T-cell (primary cell): ENCODE results near the gene IFNA14. TPM values are rescaled to one million over a fixed set of nuclear protein-coding genes. Genes with fewer than 3 reads are reported as not detected.
"Not testable (repeated sequence)": the region's sequence is repeated elsewhere in the genome, so short reads cannot be mapped to it uniquely, and the experiment has no call there.

Source experiments
- ATAC-seq, 4 experiments: fragments of 200-7000 bp in 3 of 4; fragments of 150-1000 bp in 1 of 4; cut with Tn5 transposase; replicated peaks in 1 of 4; 1 replicate in 3 of 4; 2 replicates in 1 of 4; pipeline ENCODE4 v1.10.0; 2021; ENCODE audit warnings: moderate library complexity in 3 of 4, mild to moderate bottlenecking in 2 of 4, moderate number of reproducible peaks in 1 of 4
- CTCF ChIA-PET, 2 donors: fragments of 300-600 bp; sonication (Branson Sonifier 250); formaldehyde crosslinking; loops; one replicate each; lab custom pipeline; 2022; ENCODE audit warnings: antibody characterized with exemption in 2 of 2; lab: Charles Lee
- POLR2A ChIA-PET, 2 donors: fragments of 300-600 bp; sonication (Branson Sonifier 250); formaldehyde crosslinking; loops; one replicate each; lab custom pipeline; 2022; ENCODE audit warnings: antibody characterized with exemption in 2 of 2; lab: Charles Lee
- DNase-seq, 35 experiments: peaks; one replicate each; pipeline versions ENCODE4 v3.0.0 to v3.0.0-alpha.2; 2013 to 2023
- H3K27ac ChIP-seq: one replicate; pipeline ENCODE4 v1.5.1; 2013; ENCODE audit warnings: low read length
- H3K27me3 ChIP-seq, 2 experiments: replicated peaks in 1 of 2; 1 replicate in 1 of 2; 2 replicates in 1 of 2; pipeline versions ENCODE4 v1.6.1 to v1.7.0; 2013; ENCODE audit warnings: low read length in 1 of 2, mixed read lengths in 1 of 2; ENCODE audit not compliant: control insufficient read depth in 2 of 2, insufficient read depth in 2 of 2; ENCODE audit errors: extremely low read depth in 1 of 2
- H3K36me3 ChIP-seq, 2 donors: 1 replicate in 1 of 2; 2 replicates in 1 of 2; pipeline versions ENCODE4 v1.6.1 to v1.7.0; 2013; ENCODE audit warnings: low read length in 1 of 2; ENCODE audit not compliant: control insufficient read depth in 2 of 2, insufficient read depth in 1 of 2; ENCODE audit errors: extremely low read depth in 1 of 2
- H3K4me1 ChIP-seq, 2 experiments: 1 replicate in 1 of 2; 2 replicates in 1 of 2; pipeline versions ENCODE4 v1.6.1 to v1.7.0; 2013; ENCODE audit warnings: low read length in 2 of 2, mixed read lengths in 1 of 2; ENCODE audit not compliant: insufficient read depth in 2 of 2, control insufficient read depth in 1 of 2; ENCODE audit errors: extremely low read depth in 1 of 2
- H3K4me3 ChIP-seq, 2 donors: 1 replicate in 1 of 2; 2 replicates in 1 of 2; pipeline versions ENCODE4 v1.5.1 to v1.7.0; 2013; ENCODE audit warnings: mild to moderate bottlenecking in 2 of 2, low read length in 1 of 2, moderate library complexity in 1 of 2; ENCODE audit not compliant: control insufficient read depth in 1 of 2; ENCODE audit errors: extremely low read depth in 1 of 2
- H3K9me3 ChIP-seq: 2 replicates; pipeline ENCODE4 v1.7.0; 2013
- H3K27ac Mint-ChIP-seq, 2 donors: one replicate each; pipeline ENCODE4 v1.8.0; 2020 to 2021; ENCODE audit warnings: mild to moderate bottlenecking in 2 of 2, mixed read lengths in 2 of 2
- H3K27me3 Mint-ChIP-seq, 2 donors: one replicate each; pipeline ENCODE4 v1.8.0; 2021 to 2022; ENCODE audit warnings: mixed read lengths in 2 of 2
- H3K36me3 Mint-ChIP-seq: one replicate; pipeline ENCODE4 v1.8.0; 2021; ENCODE audit warnings: mixed read lengths
- H3K4me1 Mint-ChIP-seq, 3 donors: one replicate each; pipeline ENCODE4 v1.8.0; 2020 to 2022; ENCODE audit warnings: mixed read lengths in 3 of 3, mild to moderate bottlenecking in 1 of 3
- H3K4me3 Mint-ChIP-seq, 3 donors: one replicate each; pipeline ENCODE4 v1.8.0; 2020 to 2022; ENCODE audit warnings: mild to moderate bottlenecking in 3 of 3, mixed read lengths in 3 of 3, moderate library complexity in 3 of 3
- H3K9me3 Mint-ChIP-seq, 3 donors: one replicate each; pipeline ENCODE4 v1.8.0; 2020 to 2022; ENCODE audit warnings: mixed read lengths in 3 of 3
- WGBS: methylation state at CpG from one replicate; pipeline ENCODE4 v1.1.5; 2013; ENCODE audit warnings: missing lambda C conversion rate; ENCODE audit not compliant: insufficient coverage; 5-methylcytosine and 5-hydroxymethylcytosine counted together
- total RNA-seq, 35 experiments: library from RNA in 6 of 35; stranded (reverse) in 6 of 35; fragments of 120-200 nt in 1 of 35; gene quantifications; one replicate each; pipeline versions ENCODE4 v1.2.1 to v1.2.4 and lab custom pipeline; 2013 to 2026

Gene IFNA14
- total RNA-seq, 5 donors from 2014 or later (not counting 1 experiment from before 2014, with no cell fraction given), result not detected

- no peaks in the 10 kb centered on the region for H3K36me3 ChIP-seq
- 97% methylated on average over 7 of the region's 7 CpGs for WGBS
- peaks cover 0 to 4% of the 10 kb centered on the region in 2 experiments for H3K27me3 ChIP-seq
- peaks cover 4% of the 10 kb centered on the region for H3K36me3 Mint-ChIP-seq
- no peaks in the 10 kb centered on the region for H3K4me1 ChIP-seq
- H3K27ac Mint-ChIP-seq, result no peak overlapping the region
- no peaks in the 10 kb centered on the region for H3K9me3 ChIP-seq
- ATAC-seq (no peak), DNase-seq (no peak)
- H3K4me3 Mint-ChIP-seq, result no peak overlapping the region
- H3K4me1 Mint-ChIP-seq, result peaks cover 4% of the 10 kb centered on the region in 3 donors
- H3K9me3 Mint-ChIP-seq, result no peaks in the 10 kb centered on the region
- H3K4me3 ChIP-seq, result no peak overlapping the region
- H3K27ac ChIP-seq, result no peak overlapping the region
- ChIA-PET CTCF (interaction anchor here in 1 of 2 donors (0.5 kb wide), 1 partner anchor 44 kb away, joined by 3 read pairs; no protein-coding TSS in a partner anchor), POLR2A (no interaction called here)
- peaks cover 8 to 16% of the 10 kb centered on the region in 2 donors for H3K27me3 Mint-ChIP-seq
Observed at GRCh38 chr9:21210311-21210710, 29.5 kb downstream of the IFNA14 start.

DNA sequence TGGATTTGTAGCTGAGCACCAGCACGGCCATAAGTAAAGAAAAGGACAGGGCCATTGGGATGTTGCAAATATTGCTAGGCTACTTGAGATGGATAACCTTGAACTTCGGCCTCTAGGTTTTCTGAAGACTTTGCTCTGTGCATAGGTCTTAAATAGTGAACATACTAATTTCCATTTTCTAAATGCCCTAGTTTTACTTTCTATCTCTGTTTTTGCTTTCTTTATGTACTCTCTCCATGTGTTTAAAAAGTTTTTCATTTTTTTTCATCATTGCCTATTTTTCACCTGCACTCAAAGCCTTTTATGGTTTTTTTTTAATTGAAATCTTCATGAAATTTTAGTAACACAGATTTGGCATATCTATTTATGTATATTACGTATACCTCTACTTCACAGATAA is 32.8 kb downstream of the IFNA14 start, which contains the start of gene IFNA10:
TSS of gene IFNA10 (minus strand) at position 101 of the 400 bp plus-strand sequence. CDS start at position 55, 46 bp downstream.
- CTCF ChIA-PET, H3K27me3 ChIP-seq, H3K9me3 Mint-ChIP-seq, DNase-seq, H3K4me3 Mint-ChIP-seq, H3K36me3 ChIP-seq, H3K4me3 ChIP-seq, H3K27ac Mint-ChIP-seq, H3K27ac ChIP-seq, POLR2A ChIA-PET, ATAC-seq, H3K9me3 ChIP-seq, H3K4me1 ChIP-seq, H3K4me1 Mint-ChIP-seq, H3K36me3 Mint-ChIP-seq: not testable (repeated sequence)
- peaks cover 10 to 21% of the 10 kb centered on the region in 2 donors for H3K27me3 Mint-ChIP-seq
- WGBS, result no CpG with 5 or more reads among the region's 3 CpGs

GRCh38 chr9:21205204-21205603 is 34.6 kb downstream of the IFNA14 start:
- peaks cover 18 to 19% of the 10 kb centered on the region in 2 donors for H3K27me3 Mint-ChIP-seq
- ATAC-seq, result no peak
- no peaks in the 10 kb centered on the region for H3K4me1 Mint-ChIP-seq

DNA sequence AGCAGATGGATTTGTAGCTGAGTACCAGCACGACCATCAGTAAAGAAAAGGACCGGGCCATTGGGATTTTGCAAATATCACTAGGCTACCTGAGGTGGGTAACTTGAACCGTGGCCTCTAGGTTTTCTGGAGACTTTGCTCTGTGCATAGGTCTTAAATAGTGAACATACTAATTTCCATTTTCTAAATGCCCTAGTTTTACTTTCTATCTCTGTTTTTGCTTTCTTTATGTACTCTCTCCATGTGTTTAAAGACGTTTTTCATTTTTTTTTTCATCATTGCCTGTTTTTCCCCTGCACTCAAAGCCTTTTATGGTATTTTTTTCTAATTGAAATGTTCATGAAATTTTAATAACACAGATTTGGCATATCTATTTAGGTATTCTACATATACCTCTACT is 37.7 kb downstream of the IFNA14 start, which contains the start of gene IFNA7:
TSS of gene IFNA7 (minus strand) at position 101 of the 400 bp plus-strand sequence. CDS start at position 61, 40 bp downstream.
- ATAC-seq, H3K27ac Mint-ChIP-seq, H3K9me3 Mint-ChIP-seq, CTCF ChIA-PET, H3K4me3 Mint-ChIP-seq, H3K4me3 ChIP-seq, H3K36me3 ChIP-seq, H3K4me1 Mint-ChIP-seq, DNase-seq, H3K9me3 ChIP-seq, H3K4me1 ChIP-seq, H3K36me3 Mint-ChIP-seq, H3K27me3 ChIP-seq, H3K27ac ChIP-seq: not testable (repeated sequence)
- POLR2A ChIA-PET, result interaction anchor here in 1 of 2 donors (0.6 kb wide), 1 partner anchor 573 kb away, joined by 3 read pairs; no protein-coding TSS in a partner anchor
- 93% methylated on average over 2 of the region's 4 CpGs for WGBS
- H3K27me3 Mint-ChIP-seq, result peaks cover 17 to 19% of the 10 kb centered on the region in 2 donors

More at GRCh38 chr9:21205204-21205603, 34.6 kb downstream of the IFNA14 start:
- Histone ChIP-seq H3K4me3 (no peak overlapping the region), H3K27me3 (no peaks in the 10 kb centered on the region), H3K4me1 (no peaks in the 10 kb centered on the region), H3K27ac (no peak overlapping the region), H3K9me3 (no peaks in the 10 kb centered on the region), H3K36me3 (no peaks in the 10 kb centered on the region)
- ChIA-PET POLR2A (interaction anchor here in 1 of 2 donors (0.6 kb wide), 1 partner anchor 607 kb away, joined by 3 read pairs; no protein-coding TSS in a partner anchor), CTCF (no interaction called here)
- Mint-ChIP-seq H3K9me3 (peaks cover 0 to 5% (median 0%) of the 10 kb centered on the region in 3 donors), H3K4me3 (no peak overlapping the region), H3K36me3 (peaks cover 5% of the 10 kb centered on the region), H3K27ac (no peak overlapping the region)
- no peak for DNase-seq

GRCh38 chr9:21194867-21195776 is 44.7 kb downstream of the IFNA14 start:
- WGBS, result 0% methylated on average over 1 of the region's 6 CpGs
- H3K36me3 Mint-ChIP-seq, H3K36me3 ChIP-seq, H3K9me3 Mint-ChIP-seq, H3K4me1 ChIP-seq, H3K9me3 ChIP-seq, POLR2A ChIA-PET, H3K4me1 Mint-ChIP-seq, H3K4me3 ChIP-seq, H3K27ac ChIP-seq: not testable (repeated sequence)
- DNase-seq (peak in 26 of 35 experiments; percentile 12 to 43 (median 20)), ATAC-seq (peak; percentile 80 to 95 (median 89))
- peaks cover 0 to 11% of the 10 kb centered on the region in 2 donors for H3K27me3 Mint-ChIP-seq
- CTCF ChIA-PET, result interaction anchor here (0.5 to 1.4 kb wide), 16 partner anchors 9 to 1882 kb away, joined by 3 to 6 read pairs (median 3); no protein-coding TSS in a partner anchor
- H3K4me3 Mint-ChIP-seq, result peak overlapping the region; percentile 22 to 49 (median 37)
- H3K27ac Mint-ChIP-seq, result peak overlapping the region in 1 of 2 donors; percentile 62
- H3K27me3 ChIP-seq, result peaks cover 0 to 11% of the 10 kb centered on the region in 2 experiments
